ENCODE measurements around the gene TCEAL4. TPM values are rescaled to one million over a fixed set of nuclear protein-coding genes. Genes with fewer than 3 reads are reported as not detected.
A peak's percentile ranks its signal among the peaks of the same experiment; 100 is the strongest.

Gene TCEAL4
- total and polyA plus RNA-seq, 8 donors = 67.5 to 164 (median 139) TPM

DNA sequence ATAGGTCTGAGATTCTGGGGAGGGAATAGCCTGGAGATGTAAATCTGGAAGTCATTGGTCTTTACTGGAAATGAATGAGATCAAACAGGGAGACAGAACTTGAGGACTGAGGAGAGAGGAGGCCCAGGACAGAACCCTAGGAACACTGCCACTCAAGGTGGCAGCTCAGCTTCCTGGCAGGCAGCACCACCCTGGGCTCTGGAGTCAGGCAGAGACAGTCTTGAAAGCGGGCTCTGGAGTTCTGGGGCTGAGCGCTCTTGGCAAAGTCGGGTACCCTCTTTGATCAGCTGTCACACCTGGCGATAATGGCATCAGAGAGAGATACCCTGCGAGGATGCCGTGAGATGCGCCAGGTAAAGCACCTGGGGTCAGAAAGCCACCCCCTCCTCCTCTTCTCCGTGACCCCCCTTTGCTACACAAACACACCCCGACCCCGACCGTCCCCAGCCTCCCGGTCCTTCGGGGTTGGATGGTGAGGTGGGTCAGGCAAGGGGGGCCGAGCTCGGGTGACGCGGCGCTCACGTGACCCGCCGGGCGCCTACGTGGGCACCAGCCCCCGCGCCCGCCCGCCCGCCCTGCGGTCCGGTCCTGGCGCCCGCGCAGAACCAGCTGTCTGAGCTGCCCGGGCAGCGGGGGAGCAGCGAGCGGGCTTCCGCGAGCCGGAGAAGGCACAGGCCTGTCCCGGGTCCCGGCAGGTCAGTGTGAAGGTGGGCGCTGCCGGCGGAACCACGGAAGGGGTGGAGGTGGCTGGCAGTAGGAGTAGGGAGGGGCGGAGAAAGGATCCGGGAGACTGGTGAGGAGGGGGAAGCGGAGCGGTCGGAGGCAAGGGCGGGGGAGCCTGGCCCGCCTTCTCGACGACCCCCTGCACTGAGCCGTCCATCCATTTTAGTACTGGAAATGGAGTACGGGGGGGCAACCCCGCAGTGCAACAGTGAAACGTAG is 22.3 kb downstream of the TCEAL4 start, which contains the start of gene TCEAL3:
TCEAL3 (plus strand) TSS at position 600 of the 942 bp plus-strand sequence. CDS start 1,102 bp downstream, outside the sequence.
- Histone ChIP-seq H3K9me3 (no peaks in the 10 kb centered on the region), H3K36me3 (no peaks in the 10 kb centered on the region), H3K27ac (peak within 1 kb of the TSS; percentile 74 to 78), H3K4me3 (peak within 1 kb of the TSS; percentile 42 to 53), H3K4me1 (no peaks in the 10 kb centered on the region), H3K27me3 (peaks cover 0 to 5% of the 10 kb centered on the region in 2 donors)
- DNase-seq (peak in 3 of 4 donors; percentile 46 to 82 (median 59)), ATAC-seq (peak; percentile 92)
- intact Hi-C loops (cut with DNase I) = no loop called here
- TF ChIP-seq, protein P1, sequence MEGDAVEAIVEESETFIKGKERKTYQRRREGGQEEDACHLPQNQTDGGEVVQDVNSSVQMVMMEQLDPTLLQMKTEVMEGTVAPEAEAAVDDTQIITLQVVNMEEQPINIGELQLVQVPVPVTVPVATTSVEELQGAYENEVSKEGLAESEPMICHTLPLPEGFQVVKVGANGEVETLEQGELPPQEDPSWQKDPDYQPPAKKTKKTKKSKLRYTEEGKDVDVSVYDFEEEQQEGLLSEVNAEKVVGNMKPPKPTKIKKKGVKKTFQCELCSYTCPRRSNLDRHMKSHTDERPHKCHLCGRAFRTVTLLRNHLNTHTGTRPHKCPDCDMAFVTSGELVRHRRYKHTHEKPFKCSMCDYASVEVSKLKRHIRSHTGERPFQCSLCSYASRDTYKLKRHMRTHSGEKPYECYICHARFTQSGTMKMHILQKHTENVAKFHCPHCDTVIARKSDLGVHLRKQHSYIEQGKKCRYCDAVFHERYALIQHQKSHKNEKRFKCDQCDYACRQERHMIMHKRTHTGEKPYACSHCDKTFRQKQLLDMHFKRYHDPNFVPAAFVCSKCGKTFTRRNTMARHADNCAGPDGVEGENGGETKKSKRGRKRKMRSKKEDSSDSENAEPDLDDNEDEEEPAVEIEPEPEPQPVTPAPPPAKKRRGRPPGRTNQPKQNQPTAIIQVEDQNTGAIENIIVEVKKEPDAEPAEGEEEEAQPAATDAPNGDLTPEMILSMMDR (IDR thresholded peaks at IDR 0.05) = no peak

- no peaks in the 10 kb centered on the region for H3K9me3 ChIP-seq
- H3K4me3 ChIP-seq = peak overlapping the region; percentile 42 to 53
- intact Hi-C loops (cut with DNase I) = no loop called here
- H3K27ac ChIP-seq = peak overlapping the region; percentile 74 to 78
- H3K4me1 ChIP-seq = no peaks in the 10 kb centered on the region
- DNase-seq (peak in 2 of 4 donors; percentile 10 to 59), ATAC-seq (peak; percentile 54)
- TF ChIP-seq, protein P1 (IDR thresholded peaks at IDR 0.05) = no peak
- H3K27me3 ChIP-seq = peaks cover 0 to 5% of the 10 kb centered on the region in 2 donors
- H3K36me3 ChIP-seq = no peaks in the 10 kb centered on the region
These were observed 23.1 kb downstream of the TCEAL4 start for GRCh38 chrX:103608306-103608963.

DNA sequence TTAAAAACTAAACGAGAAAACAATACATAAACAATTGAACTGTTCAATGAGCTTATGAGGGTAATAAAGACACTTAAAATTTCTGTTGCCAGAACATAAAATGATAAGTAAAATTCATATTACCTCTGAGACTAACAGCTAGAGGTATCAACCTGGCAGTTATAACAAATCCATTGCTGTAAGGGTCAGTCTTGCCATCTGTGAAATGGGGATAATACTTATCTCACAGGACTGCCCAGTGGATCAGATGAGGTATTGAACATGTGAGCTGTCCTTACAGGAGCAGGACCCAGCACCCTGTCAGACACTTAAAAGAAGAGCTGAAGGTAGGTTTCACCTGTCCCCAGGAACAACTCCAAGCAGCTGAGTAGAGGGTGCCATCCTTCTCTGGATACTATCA is 25.0 kb downstream of the TCEAL4 start:
- Histone ChIP-seq H3K9me3 (no peaks in the 10 kb centered on the region), H3K27ac (no peak overlapping the region), H3K4me3 (no peak overlapping the region), H3K36me3 (no peaks in the 10 kb centered on the region), H3K27me3 (peaks cover 0 to 5% of the 10 kb centered on the region in 2 donors), H3K4me1 (no peaks in the 10 kb centered on the region)
- no peak for ATAC-seq
- intact Hi-C loops (cut with DNase I) = no loop called here
- DNase-seq = no peak
- TF ChIP-seq, protein P1 (IDR thresholded peaks at IDR 0.05) = no peak

GRCh38 chrX:103613362-103613890 is 28.1 kb downstream of the TCEAL4 start:
- Histone ChIP-seq H3K36me3 (no peaks in the 10 kb centered on the region), H3K9me3 (no peaks in the 10 kb centered on the region), H3K27ac (no peak overlapping the region), H3K4me1 (no peaks in the 10 kb centered on the region), H3K4me3 (no peak overlapping the region), H3K27me3 (peaks cover 0 to 1% of the 10 kb centered on the region in 2 donors)
- intact Hi-C loops (cut with DNase I) = no loop called here
- DNase-seq = no peak
- TF ChIP-seq, protein P1 (IDR thresholded peaks at IDR 0.05) = no peak
- ATAC-seq = no peak
